H1 (cell line): ENCODE measurements around the gene ADAMTS20.

Source experiments
- CBX5 ChIP-seq: fragments of 300-800, 300-1000 bp; sonication (generic); IDR thresholded peaks from 2 replicates; pipeline ENCODE4 v1.7.1; 2016; ENCODE audit warnings: antibody characterized with exemption, low read length, low read depth
- CEBPB ChIP-seq: IDR thresholded peaks from 2 replicates; pipeline ENCODE4 v1.6.1; 2012; ENCODE audit warnings: low read depth, low read length
- CTCF ChIP-seq, 3 experiments: IDR thresholded peaks; 1 replicate in 2 of 3; 2 replicates in 1 of 3; pipeline versions ENCODE4 v1.5.1 to v1.6.1; 2011; ENCODE audit warnings: low read length in 3 of 3, mild to moderate bottlenecking in 3 of 3, inconsistent platforms in 2 of 3, low read depth in 1 of 3, moderate library complexity in 1 of 3; ENCODE audit not compliant: insufficient read depth in 1 of 3; ENCODE audit errors: control extremely low read depth in 1 of 3
- RNF2 ChIP-seq: fragments of 200-900, 300-1000 bp; sonication (generic); IDR thresholded peaks from 2 replicates; pipeline ENCODE4 v1.7.1; 2016; ENCODE audit warnings: borderline replicate concordance, low read depth, mild to moderate bottlenecking, antibody characterized with exemption, low read length; ENCODE audit not compliant: poor library complexity, severe bottlenecking; ENCODE audit errors: missing control alignments
- YY1 ChIP-seq: IDR thresholded peaks from 2 replicates; pipeline ENCODE4 v1.6.1; 2011; ENCODE audit warnings: low read depth, mild to moderate bottlenecking, low read length

DNA sequence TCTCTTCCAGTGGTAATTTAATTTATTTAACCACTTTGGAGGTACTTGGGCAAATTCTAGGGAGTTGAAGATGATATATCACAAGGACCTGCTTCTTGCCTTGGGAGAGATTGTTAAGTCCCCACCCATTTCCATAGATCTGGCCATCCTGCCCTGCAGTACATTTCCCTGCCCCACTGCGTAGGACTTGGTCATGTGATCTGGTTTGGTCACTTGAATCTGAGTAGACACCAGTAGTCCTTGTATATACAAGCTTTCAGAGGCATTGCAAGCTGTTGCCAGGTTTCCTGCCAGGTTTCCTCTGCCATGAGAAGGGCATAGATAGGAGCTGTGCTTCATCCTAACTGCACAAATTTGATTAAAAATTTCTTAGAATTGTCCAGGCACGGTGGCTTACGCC, 200.0 kb downstream of the ADAMTS20 start:
- TF ChIP-seq YY1: no peak
- no peak for TF ChIP-seq CEBPB
- TF ChIP-seq CTCF (IDR thresholded peaks at IDR 0.05; ENCODE audit: control extremely low read depth in 1 of 3, insufficient read depth in 1 of 3, low read depth in 1 of 3, low read length in 3 of 3): no peak
- TF ChIP-seq CBX5: no peak
- TF ChIP-seq RNF2: no peak
